Measurements from ENCODE around the gene SNED1.

Gene SNED1

DNA sequence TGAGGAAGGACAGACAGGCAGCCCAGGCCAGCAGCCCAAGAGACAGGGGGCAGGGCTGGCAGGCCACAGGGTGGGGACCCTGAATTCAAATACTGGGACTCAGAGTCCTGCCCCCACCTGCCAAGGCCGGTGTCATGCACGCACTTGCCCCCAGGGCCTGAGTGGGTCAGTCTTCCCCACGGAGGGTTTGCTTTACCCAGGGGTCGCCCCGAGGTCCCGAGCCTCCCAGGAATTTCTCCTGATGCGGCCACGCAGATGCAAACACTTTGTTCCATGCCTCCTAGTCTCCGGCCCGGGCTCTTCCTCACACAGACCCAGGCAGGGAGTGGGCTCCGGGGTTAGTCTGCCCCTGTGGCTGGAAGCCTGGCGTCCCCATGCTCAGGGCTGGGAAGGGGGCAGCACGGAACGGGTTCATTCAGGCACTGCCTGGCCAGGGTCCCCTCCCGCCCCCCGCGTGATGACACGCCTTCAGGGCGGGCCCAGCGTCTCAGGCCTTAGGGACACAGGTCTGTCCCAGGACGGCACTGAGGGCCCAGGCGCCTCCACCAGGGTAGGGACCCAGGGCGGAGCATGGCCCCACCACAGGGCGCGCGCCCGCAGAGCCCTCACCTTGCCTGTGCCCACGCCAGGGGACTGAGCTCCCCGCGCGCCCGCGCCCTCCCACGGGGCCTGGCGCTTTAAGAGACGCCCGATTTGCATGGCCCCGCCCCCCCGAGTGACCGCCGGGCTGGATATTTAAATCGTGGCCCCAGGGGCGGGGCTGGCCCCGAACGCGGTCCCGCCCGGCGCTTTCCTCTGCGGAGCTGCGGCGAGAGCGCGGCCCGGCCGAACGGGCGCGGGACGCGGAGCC lies at the start of gene SNED1:
TSS of gene SNED1 (plus strand) at position 763 of the 850 bp plus-strand sequence. CDS start 220 bp downstream, outside the sequence.
- peak; percentile 90 for DNase-seq

- no peak for DNase-seq
These were observed 49.3 kb upstream of the SNED1 start for GRCh38 chr2:240948905-240949790.

DNA sequence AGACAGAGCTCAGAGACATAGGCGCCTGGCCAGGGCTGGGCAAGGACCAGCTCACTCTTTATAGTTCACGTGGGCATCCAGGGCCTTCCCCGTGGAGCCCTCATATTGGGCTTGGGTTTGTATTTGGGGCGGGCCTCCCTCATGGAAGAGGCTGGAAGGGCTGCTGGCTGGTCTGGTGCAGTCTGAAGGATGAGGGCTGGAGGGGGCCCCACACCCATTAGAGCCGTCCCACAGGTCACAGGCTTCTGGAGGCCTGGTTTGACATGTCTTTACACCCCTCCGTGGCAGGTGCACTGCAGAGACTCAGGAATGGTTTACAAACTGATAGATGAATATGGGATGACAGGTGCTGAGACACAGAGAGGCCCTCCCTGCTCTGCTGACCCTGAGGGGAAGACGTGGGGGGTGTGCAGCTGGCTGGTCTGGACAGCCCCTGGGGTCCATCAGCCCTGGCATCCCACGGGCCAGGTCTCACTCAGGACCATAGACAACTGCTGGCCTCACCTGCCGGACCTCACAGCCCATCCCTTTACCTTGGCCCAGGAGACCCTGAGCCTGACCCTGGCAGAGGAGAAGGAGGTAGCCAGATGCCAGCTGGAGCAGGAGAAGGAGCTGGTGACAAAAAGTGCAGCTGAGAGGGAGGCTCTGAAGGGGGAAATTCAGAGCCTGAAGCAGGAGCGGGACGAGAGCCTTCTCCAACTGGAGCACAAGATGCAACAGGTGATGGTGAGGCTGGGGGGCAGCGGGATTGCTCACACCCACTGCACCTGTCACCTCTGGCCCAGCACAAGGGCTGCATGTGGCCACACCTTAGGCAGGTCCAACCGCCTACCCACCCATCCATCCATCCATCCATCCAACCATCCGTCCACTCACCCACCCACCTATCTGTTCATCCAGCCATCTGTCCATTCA lies 48.4 kb upstream of the SNED1 start:
- no peak for DNase-seq

- DNase-seq, result no peak
These were observed 47.3 kb upstream of the SNED1 start for GRCh38 chr2:240951045-240951594.

DNA sequence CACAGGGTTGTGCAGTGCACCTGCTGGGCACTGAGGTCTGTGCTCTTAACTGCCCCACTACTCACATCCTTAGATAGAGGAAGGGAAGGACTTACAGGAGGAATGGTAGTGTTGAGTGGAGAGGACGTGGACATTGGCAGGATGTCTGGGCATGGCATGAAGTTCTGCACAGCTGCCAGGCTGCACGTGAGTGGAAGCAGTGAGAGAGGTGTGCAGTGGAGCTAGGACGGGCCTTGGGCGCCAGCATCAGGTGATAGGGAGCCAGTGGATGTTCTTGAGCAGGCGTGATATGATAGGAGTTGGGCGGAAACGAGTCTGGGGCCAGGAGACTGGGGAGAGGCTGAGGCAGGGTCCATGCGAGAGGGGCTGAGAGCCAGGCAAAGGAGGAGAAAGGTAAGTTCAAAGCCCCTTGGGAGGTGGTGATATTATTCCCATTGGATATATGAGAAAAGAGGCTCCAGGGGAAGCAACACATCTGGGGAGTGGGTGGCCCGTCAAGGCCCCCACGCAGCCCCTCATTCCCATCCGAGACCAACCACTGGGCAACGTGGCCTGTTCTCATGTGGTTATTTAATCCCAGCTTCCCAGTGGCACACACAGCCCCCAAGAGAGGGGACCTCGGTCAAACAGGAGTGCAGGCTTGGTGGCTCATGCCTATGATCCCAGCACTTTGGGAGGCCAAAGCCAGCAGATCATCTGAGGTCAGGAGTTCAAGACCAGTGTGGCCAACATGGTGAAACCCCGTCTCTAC lies 45.7 kb upstream of the SNED1 start:
- peak; percentile 41 for DNase-seq

DNA sequence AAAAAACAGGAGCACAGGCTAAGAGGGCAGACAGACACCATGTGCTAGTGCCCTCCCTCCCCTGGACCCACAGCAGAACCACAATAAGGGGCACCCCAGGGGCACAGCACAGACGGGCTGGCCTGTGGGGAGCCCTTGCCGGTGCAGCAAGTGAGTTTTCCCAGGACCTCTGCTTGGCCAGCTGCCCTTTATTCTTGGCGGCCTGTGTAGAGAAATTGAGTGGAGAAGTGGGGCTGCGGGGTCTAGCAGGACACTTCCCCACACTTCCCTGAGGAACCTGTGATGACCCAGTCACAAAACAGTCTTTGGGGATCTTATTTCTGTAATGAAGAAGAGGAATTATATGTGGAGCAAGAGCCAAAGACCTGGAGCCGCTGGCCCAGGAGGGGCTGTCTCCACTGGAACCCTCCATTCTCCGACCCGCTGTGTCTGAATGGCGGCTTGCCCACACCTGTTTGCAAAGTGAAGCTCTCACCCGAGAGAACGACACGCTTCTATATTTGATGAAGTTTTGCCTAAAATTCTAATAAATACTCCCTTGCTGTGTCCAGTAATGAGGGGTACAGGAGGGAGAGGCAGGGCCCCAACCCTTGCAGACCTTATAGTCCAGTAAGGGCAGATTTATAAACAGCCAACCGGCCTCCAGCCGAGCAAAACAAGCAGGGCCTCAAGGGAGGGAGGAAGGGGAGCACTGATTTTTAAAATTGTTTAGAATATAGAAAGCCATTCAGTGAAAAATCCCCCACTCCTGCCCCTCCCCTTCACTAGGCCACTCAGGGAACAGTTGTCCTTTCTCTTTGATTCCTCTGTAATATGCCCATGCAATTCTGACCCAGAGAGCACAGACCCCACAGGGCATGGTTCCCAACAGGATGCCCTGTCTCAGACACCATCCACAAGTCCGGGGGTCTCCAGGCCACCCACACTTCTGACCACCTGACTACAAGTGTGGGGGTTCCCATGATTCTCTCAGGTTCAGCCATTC lies 44.7 kb upstream of the SNED1 start:
- DNase-seq, result no peak

DNA sequence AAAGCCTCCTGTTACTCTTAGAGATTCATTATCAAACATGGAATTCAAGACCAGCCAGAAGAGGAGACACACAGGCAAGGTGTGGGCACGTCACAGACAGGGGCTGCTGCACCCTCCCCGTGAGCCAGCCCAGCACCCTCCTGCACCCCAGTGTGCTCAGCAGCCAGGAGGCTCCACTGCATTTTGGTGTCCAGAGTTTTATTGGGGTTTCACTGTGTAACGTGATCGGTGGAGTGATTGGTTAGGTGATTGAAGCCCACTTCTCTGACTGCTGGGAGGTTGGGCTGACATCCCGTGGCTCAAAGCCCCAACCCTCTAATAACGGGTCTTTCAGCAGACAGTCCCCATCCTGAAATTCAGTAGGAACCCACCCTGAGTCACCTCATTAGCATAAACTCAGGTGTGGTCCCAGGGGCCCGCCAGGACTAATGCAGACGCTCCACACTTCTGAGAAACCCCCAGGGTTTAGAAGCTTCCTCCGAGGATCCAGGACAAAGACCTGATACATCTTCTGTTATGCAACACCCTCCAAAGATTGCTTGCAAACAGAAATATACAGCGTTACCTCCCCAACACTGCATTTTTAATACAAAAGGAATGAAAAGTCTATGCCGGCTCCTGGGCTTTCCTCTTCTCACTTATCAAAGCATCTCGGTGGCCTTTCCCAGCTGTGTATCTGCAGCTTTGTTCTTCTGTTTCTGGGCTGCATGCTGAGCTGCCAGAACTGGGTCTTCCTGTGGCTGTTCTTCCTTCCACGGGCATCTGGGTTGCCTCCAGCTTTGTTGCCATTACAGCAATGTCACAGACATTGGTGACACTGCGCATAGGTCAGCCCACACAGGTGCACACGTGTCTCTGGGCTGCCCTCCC lies 43.7 kb upstream of the SNED1 start:
- DNase-seq, result no peak

GRCh38 chr2:240955306-240956170 lies 42.9 kb upstream of the SNED1 start:
- DNase-seq, result no peak

GRCh38 chr2:240956171-240956934 lies 42.1 kb upstream of the SNED1 start:
- DNase-seq, result no peak

- DNase-seq, result no peak
These were observed 41.3 kb upstream of the SNED1 start for GRCh38 chr2:240956935-240957655.

- DNase-seq, result no peak
These were observed 40.6 kb upstream of the SNED1 start for GRCh38 chr2:240957656-240958365.

DNA sequence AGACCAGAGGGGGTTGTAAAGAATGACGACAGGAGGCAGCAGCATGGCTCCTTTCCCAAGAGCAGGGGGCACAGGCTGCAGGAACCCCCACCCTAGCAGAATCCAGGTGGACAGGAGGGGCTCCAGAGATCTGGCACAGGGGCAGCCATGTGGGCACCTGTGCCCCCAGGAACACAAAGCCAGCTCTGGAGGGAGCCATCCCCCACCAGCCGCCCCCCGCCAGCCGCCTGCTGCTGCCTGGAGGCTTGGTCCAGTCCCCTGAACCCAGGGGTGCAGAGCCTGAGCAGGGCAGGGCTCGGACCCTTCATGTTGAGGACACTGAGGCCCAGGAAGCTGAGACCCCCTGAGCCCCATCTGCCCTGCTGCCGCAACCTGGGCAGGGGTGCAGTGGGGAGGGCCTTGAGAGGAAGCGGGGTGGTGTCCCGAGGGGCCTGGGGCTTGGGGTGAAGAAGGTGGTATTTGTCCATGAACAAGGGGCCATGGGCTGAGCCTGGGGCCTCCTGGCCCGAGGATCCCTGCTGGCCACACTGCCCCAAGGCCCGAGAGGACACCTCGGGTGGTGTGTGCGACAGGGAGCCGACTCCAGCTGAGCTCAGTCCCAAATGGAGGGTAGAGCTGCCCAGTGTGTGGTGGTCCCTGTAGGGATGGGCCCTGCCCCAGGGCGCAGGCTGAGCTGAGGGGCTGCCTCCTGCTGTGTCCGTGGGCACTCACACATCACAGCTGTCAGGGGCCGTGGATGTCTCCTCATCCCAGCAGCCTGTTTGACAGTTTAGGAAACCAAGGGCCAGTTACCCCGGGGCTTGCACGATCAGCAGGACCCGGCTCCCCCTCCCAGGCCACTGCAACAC lies 39.8 kb upstream of the SNED1 start:
- no peak for DNase-seq

DNA sequence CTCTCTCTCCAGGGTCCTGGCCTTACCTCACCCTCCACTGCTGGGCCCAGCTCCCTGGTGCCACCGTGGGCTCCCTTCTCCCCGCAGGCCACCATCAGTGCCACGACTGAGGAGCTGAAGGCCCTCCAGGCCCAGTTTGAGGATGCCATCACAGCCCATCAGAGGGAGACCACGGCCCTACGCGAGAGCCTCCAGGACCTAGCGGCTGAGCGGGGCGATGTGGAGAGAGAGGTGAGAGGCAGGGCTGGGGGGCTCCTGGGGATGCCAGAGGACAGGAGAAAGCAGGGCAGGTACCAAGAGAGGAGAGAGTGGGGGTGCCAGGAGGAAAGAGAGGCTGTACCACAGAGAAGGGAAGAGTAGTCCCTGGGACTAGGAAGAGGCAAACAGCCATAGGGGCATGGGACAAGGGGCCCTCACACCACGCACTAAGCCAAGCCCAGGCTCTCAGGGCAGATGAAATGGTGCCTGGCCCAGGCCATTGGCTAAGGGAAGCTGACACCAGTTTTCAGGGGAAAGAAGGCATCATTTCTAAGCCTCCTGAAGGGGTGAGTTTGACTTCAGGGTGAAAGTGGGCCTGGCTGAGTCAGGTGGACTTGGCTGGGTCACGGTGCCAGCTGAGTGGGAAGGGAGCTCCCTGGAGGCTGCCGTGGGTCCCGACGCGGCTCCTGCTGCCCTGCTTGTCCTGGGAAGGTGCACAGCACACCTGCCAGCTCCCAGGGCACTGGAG lies 39.0 kb upstream of the SNED1 start:
- DNase-seq, result no peak

DNA sequence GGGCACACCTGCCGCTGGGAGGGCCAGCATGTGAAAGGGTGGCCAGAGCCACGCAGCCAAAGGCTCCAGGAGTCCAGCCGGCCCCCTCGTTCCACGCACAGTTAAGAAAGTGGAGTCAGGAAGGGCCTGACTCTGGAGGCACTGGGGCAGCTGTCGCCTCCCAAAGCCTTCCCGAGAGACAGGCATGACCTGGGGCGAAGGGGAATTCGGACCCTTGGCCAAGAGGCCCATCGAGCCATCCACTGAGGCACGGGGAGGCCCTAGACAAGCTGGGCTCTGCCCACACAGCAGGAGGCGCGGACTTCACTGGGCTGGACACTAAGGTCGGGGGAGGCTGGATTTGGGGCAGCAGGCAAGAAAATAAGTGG lies 38.5 kb upstream of the SNED1 start:
- no peak for DNase-seq
